Hepatocyte (in vitro differentiated cells): ENCODE results near the gene RRM1. TPM values are rescaled to one million over a fixed set of nuclear protein-coding genes. Genes with fewer than 3 reads are reported as not detected.
"Not testable (repeated sequence)": the region's sequence is repeated elsewhere in the genome, so short reads cannot be mapped to it uniquely, and the experiment has no call there.

ENCODE experiments used
- DNase-seq: peaks from one replicate; pipeline ENCODE4 v3.0.0-alpha.2; 2016; ENCODE audit warnings: low spot score
- H2AFZ ChIP-seq: fragments of 200-600 bp; sonication (generic); 2 replicates; pipeline ENCODE4 v1.6.0; 2016; ENCODE audit warnings: antibody characterized with exemption, mild to moderate bottlenecking
- H3K27ac ChIP-seq: fragments of 200-600 bp; sonication (generic); 2 replicates; pipeline ENCODE4 v1.5.1; 2016; ENCODE audit warnings: mild to moderate bottlenecking
- H3K27me3 ChIP-seq: fragments of 200-600 bp; sonication (generic); 2 replicates; pipeline ENCODE4 v1.6.1; 2016
- H3K36me3 ChIP-seq: fragments of 200-600 bp; sonication (generic); replicated peaks from 2 replicates; pipeline ENCODE4 v1.5.1; 2016; ENCODE audit warnings: low read depth; ENCODE audit not compliant: insufficient read depth
- H3K4me1 ChIP-seq: fragments of 200-600 bp; sonication (generic); 2 replicates; pipeline ENCODE4 v1.5.1; 2016; ENCODE audit warnings: mild to moderate bottlenecking, moderate library complexity; ENCODE audit not compliant: insufficient read depth
- H3K4me2 ChIP-seq: fragments of 200-600 bp; sonication (generic); 2 replicates; pipeline ENCODE4 v1.6.0; 2016
- H3K4me3 ChIP-seq: fragments of 200-600 bp; sonication (generic); 2 replicates; pipeline ENCODE4 v1.5.1; 2016; ENCODE audit warnings: mild to moderate bottlenecking
- H3K79me2 ChIP-seq: fragments of 200-600 bp; sonication (generic); 2 replicates; pipeline ENCODE4 v1.6.0; 2017; ENCODE audit warnings: mild to moderate bottlenecking
- H3K9me2 ChIP-seq: fragments of 200-600 bp; sonication (generic); replicated peaks from 2 replicates; pipeline ENCODE4 v1.6.0; 2017; ENCODE audit warnings: mild to moderate bottlenecking; ENCODE audit not compliant: insufficient read depth
- H3K9me3 ChIP-seq: fragments of 200-600 bp; sonication (generic); 2 replicates; pipeline ENCODE4 v1.5.1; 2016; ENCODE audit warnings: low read depth, mild to moderate bottlenecking
- H4K20me1 ChIP-seq: fragments of 200-600 bp; sonication (generic); 2 replicates; pipeline ENCODE4 v1.6.0; 2016; ENCODE audit warnings: mild to moderate bottlenecking; ENCODE audit not compliant: insufficient read depth, poor library complexity, severe bottlenecking
- EZH2 ChIP-seq: fragments of 200-600 bp; sonication (generic); IDR thresholded peaks from 2 replicates; pipeline ENCODE4 v1.6.1; 2016; ENCODE audit warnings: antibody characterized with exemption, mild to moderate bottlenecking, borderline replicate concordance
- EZH2phosphoT487 ChIP-seq: fragments of 200-600 bp; sonication (generic); IDR thresholded peaks from one replicate; pipeline ENCODE4 v1.6.1; 2018; ENCODE audit warnings: antibody characterized with exemption, mild to moderate bottlenecking, low read depth, moderate library complexity; ENCODE audit not compliant: unreplicated experiment, severe bottlenecking
- WGBS: methylation state at CpG from one replicate; pipeline ENCODE4 v1.1.6; 2016; ENCODE audit warnings: low lambda C conversion rate; ENCODE audit errors: missing lambda C conversion rate; 5-methylcytosine and 5-hydroxymethylcytosine counted together
- polyA plus RNA-seq: library from polyadenylated mRNA; unstranded; fragments of >200 nt; fragmentation: Nextera tagmentation; extraction: Ambion mirVana; gene quantifications from 2 replicates; pipeline ENCODE4 v1.2.1, GENCODE V29; 2016
- total RNA-seq: library from RNA; depleted of rRNA; stranded (reverse); fragments of >200 nt; gene quantifications from 2 replicates; pipeline ENCODE4 v1.2.3, GENCODE V29; 2014
- TF ChIP-seq, protein P1 (sequence below): fragments of 200-600 bp; sonication (generic); IDR thresholded peaks from 2 replicates; pipeline ENCODE4 v1.5.1; 2016; ENCODE audit warnings: antibody characterized with exemption, mild to moderate bottlenecking; ENCODE audit not compliant: poor library complexity

Gene RRM1
- total and polyA plus RNA-seq, 2 experiments from 2014 or later: 25.9 to 34.5 TPM

DNA sequence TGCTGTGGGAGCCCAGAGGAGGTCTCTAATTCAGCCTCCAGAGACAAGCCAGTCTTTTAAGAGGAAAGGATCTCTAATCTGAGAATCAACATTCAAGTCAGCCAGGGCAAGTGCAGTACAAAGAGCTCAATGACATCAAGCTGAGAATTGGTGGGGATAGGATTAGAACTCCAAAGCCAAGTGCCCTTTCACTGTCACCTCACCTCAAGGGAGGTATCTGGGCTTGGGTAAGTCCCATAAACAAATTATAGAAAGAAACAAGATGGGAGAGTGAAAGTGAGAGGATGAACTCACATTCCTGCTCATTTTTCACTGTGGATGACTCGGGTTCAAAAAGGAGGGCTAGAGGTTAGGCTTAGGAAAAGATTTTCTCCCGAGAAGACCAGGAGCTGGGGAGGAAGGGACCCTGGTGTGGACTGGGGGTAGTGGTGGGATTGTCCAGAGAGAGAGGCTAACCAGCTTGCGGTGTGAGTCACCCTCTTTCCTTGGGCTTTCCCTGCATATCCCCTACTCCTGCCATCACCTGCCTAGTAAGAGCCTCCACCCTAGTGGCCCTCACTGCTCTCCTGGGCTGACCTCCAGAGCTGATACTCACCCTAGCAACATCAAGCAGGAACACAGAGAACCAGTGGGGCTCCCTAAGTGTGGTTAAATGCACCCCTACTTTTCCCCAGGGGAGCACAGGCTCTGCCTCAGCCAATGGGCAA lies 70.4 kb downstream of the RRM1 start:
- Histone ChIP-seq H3K9me2 (no peaks in the 10 kb centered on the region), H3K4me1 (no peaks in the 10 kb centered on the region), H3K9me3 (no peaks in the 10 kb centered on the region), H3K27me3 (no peaks in the 10 kb centered on the region), H3K36me3 (no peaks in the 10 kb centered on the region), H3K27ac (no peak overlapping the region), H3K4me2 (no peak overlapping the region), H2AFZ (no peak overlapping the region), H3K4me3 (no peak overlapping the region), H4K20me1 (no peaks in the 10 kb centered on the region), H3K79me2 (no peaks in the 10 kb centered on the region)
- no peak for DNase-seq
- WGBS: 78% methylated on average over 3 of the region's 3 CpGs
- TF ChIP-seq, protein P1, sequence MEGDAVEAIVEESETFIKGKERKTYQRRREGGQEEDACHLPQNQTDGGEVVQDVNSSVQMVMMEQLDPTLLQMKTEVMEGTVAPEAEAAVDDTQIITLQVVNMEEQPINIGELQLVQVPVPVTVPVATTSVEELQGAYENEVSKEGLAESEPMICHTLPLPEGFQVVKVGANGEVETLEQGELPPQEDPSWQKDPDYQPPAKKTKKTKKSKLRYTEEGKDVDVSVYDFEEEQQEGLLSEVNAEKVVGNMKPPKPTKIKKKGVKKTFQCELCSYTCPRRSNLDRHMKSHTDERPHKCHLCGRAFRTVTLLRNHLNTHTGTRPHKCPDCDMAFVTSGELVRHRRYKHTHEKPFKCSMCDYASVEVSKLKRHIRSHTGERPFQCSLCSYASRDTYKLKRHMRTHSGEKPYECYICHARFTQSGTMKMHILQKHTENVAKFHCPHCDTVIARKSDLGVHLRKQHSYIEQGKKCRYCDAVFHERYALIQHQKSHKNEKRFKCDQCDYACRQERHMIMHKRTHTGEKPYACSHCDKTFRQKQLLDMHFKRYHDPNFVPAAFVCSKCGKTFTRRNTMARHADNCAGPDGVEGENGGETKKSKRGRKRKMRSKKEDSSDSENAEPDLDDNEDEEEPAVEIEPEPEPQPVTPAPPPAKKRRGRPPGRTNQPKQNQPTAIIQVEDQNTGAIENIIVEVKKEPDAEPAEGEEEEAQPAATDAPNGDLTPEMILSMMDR: no peak
- TF ChIP-seq EZH2: no peak
- no peak for TF ChIP-seq EZH2phosphoT487

GRCh38 chr11:4167292-4167691 lies 72.7 kb downstream of the RRM1 start:
- H3K4me1 ChIP-seq: no peaks in the 10 kb centered on the region
- no peaks in the 10 kb centered on the region for H3K79me2 ChIP-seq
- TF ChIP-seq EZH2: no peak
- TF ChIP-seq EZH2phosphoT487: no peak
- H3K27ac ChIP-seq: no peak overlapping the region
- no peak overlapping the region for H2AFZ ChIP-seq
- DNase-seq: no peak
- H3K4me2 ChIP-seq: no peak overlapping the region
- 93% methylated on average over 3 of the region's 3 CpGs for WGBS
- H4K20me1 ChIP-seq: no peaks in the 10 kb centered on the region
- no peaks in the 10 kb centered on the region for H3K27me3 ChIP-seq
- no peaks in the 10 kb centered on the region for H3K9me2 ChIP-seq
- H3K36me3 ChIP-seq: no peaks in the 10 kb centered on the region
- H3K9me3 ChIP-seq: no peaks in the 10 kb centered on the region
- no peak overlapping the region for H3K4me3 ChIP-seq

DNA sequence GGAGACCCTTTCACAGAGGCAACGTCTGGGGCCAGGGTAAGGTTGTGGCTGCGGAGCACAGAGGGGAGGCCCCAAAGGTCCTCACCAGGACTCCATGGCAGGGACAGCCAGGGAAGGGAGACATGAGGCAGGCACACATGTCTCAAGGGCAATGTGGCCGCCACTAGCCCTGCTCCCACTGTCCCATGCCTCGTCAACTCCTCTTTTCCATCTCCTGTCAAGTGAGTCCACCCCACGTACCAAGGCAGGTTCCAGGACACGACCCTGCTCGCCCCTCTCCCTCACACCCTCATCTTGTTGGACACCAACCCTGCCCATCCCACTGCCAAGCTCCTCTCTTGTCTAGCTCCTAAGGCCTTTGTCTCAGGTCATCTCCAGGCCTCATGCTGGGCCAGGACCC lies 73.2 kb downstream of the RRM1 start:
- no peaks in the 10 kb centered on the region for H3K9me2 ChIP-seq

GRCh38 chr11:4175620-4176350 lies 81.2 kb downstream of the RRM1 start:
- not testable (repeated sequence) for H3K27ac ChIP-seq, H3K36me3 ChIP-seq, H3K9me3 ChIP-seq, H3K9me2 ChIP-seq, H4K20me1 ChIP-seq, H3K27me3 ChIP-seq, H3K4me3 ChIP-seq, H3K4me1 ChIP-seq, H3K79me2 ChIP-seq
- DNase-seq: peak; percentile 43
- 18% methylated on average over 24 of the region's 33 CpGs for WGBS
- Histone ChIP-seq H3K4me2 (peak overlapping the region; percentile 71), H2AFZ (peak overlapping the region; percentile 71)

More for the DNA sequence above, 73.2 kb downstream of the RRM1 start:
- Histone ChIP-seq H2AFZ (no peak overlapping the region), H3K4me1 (no peaks in the 10 kb centered on the region), H3K27me3 (no peaks in the 10 kb centered on the region), H3K4me2 (no peak overlapping the region), H4K20me1 (no peaks in the 10 kb centered on the region), H3K79me2 (no peaks in the 10 kb centered on the region), H3K4me3 (no peak overlapping the region), H3K9me3 (no peaks in the 10 kb centered on the region), H3K36me3 (no peaks in the 10 kb centered on the region), H3K27ac (no peak overlapping the region)
- WGBS: 85% methylated on average over 7 of the region's 7 CpGs
- DNase-seq: no peak
- TF ChIP-seq EZH2: no peak
- TF ChIP-seq EZH2phosphoT487: no peak
- TF ChIP-seq, protein P1: no peak
